GM21825 (cell line): ENCODE results near the gene HOXB1.

ENCODE experiments used
- ATAC-seq: cut with Tn5 transposase; IDR thresholded peaks from one replicate; pipeline ENCODE4 v1.9.1; 2021; ENCODE audit warnings: mild to moderate bottlenecking, moderate library complexity; ENCODE audit not compliant: unreplicated experiment

Gene HOXB1

DNA sequence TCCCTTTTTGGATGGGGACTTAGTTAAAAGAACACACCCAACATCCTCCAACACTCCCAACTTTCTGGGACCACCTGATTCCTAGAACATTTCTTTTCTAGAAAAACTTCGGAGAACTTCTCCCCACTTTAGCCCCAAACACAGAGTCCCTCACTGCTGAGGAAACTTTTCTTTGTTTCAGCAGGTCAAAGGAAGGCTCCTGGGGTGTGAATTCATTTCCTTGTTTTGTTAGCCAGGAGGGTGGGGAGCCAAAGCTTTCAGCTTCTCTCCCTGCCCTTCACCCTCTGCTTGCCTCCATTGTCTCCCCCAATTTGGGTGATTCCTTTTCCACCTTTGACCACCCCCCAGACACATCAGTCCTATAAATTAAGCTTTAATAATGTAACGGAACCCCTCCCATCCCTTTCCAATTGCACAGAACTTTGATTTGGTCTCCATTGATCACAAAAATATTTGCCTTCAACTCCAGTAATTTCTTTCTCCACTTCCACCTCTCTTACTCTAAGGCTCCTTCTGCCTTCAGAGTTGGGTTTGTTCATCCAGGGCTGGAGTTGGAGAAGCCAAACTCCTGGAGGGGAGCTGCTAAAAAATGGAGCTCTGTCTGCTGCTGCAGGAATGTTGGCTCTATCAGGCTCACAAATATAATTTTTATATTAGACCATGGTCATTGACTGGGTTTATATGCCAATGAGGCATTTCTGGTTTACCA lies 37.0 kb upstream of the HOXB1 start:
- ATAC-seq = no peak

- no peak for ATAC-seq
These were observed 36.4 kb upstream of the HOXB1 start for GRCh38 chr17:48567209-48567608.

DNA sequence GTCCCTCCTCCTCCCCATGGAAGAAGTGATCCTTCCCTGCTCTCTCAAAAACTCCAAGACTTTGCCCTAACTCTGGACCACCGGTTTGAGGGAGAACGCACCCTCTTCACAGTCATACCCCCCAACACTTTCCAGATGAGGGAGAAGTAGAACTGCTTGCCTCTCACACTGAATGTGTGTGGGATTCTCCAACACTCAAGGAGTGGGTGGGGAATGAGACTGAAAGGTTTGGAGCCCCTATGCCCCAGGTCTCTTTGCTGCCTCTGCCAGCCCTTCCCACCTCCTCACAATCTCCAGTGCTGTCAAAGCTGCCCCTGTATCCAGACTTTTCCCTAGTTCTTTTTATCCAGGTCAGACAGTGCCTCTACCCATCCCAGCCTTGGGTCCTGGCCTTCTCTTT lies 35.9 kb upstream of the HOXB1 start:
- ATAC-seq = no peak

GRCh38 chr17:48565925-48566710 lies 35.3 kb upstream of the HOXB1 start:
- ATAC-seq = no peak

- ATAC-seq = no peak
These were observed 34.3 kb upstream of the HOXB1 start for GRCh38 chr17:48565022-48565554.

DNA sequence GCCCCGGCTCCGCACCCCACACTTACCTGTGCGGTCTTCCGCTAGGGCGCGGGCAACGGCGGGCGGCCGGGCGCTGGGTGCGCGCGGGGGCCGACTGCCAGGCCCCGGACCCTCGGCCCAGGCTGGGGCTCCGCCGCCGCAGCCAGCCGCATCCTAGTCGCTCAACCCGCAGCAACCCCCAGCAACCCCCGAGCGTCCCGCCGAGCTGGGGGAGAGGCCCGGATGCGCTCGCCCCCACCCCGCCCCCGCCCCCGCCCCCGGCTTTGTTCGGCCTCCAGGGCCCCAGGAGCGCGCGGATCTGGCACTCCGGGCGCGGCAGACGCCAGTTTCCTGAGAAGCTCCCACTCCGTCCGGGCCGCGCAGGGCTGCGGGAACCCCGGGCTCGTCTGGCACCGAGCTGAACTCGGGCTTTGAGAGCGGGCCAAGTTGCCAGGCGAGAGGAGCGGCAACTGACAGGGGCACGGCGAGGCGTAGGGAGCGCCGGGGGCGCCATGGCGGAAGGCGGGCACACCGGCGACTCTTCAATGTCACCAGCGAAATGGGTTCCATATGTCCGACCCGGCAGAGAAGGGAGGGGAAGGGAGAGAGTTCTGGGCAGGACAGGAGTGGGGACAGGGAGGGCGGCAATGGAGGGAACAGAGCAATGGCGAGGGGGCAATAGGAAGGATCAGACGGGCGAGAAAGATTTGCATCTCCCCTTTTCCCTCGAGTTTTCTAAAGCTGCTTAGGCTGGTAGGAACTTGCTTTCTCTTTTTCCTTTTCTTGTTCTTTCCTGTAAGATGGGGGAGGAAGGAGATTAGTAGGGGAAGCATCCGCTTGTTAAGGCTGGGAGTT lies 33.6 kb upstream of the HOXB1 start:
- ATAC-seq = no peak

DNA sequence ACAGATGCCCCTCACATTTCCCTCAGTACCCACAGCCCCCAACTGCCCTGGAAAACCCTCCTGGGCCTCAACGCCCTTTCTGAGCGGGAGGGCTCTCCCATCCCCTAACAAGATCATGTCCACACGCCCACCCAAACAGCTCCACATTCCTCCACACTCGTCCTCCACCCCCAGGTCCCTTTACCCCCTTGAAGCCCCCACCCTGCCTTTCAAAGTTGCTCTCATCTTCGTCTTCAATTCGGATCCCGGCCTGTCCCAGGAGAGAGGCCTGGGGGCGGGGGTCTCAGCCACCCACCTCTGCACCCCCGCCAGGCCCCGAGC lies 33.0 kb upstream of the HOXB1 start:
- no peak for ATAC-seq

DNA sequence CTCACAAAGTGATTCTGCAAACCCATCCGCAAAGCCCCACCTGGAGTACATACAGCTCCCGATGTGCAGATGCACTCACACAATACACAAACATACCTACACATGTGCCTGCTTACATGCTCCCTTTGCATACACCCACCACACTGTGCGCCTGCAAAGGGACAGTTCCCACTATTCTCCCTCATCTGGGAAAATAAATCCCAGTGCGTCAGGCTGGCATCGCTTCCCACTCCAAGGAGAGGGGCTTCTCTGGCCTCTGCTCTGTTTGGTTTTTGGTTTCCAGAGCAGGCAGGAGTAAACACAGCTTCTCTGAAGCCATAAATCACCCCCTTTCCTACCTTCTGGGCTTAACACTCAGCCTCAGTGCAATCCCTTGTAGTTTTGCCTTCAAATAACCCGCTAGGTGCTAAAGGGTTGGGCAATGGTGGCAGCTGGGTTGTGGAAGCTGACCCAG lies 32.6 kb upstream of the HOXB1 start:
- no peak for ATAC-seq

DNA sequence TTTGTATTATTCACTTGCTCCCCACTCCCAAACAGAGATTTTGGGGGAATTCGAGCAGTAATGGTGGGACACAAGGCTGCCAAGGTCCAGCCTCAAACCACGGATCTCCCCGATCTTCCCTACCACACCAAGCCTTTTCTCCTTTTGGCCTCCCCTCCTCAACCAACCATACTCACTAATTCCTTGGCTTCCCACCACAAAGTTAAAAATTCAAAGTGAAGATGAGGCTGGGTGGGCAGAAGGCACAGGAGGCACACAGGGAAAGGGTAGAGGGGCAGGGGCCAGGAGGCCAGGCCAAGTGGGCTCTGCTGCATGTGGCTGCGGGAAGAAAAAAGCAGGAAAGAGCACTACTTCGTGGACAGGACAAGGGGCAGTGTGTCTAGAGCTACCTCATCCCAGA lies 32.1 kb upstream of the HOXB1 start:
- ATAC-seq = no peak

- ATAC-seq = no peak
These were observed 31.3 kb upstream of the HOXB1 start for GRCh38 chr17:48561884-48562810.

- ATAC-seq = no peak
These were observed 29.3 kb upstream of the HOXB1 start for GRCh38 chr17:48559840-48560817.

- ATAC-seq = no peak
These were observed 28.5 kb upstream of the HOXB1 start for GRCh38 chr17:48559122-48559839.

GRCh38 chr17:48558831-48559121 lies 28.0 kb upstream of the HOXB1 start:
- ATAC-seq = no peak

GRCh38 chr17:48558057-48558830 lies 27.4 kb upstream of the HOXB1 start:
- ATAC-seq = no peak

DNA sequence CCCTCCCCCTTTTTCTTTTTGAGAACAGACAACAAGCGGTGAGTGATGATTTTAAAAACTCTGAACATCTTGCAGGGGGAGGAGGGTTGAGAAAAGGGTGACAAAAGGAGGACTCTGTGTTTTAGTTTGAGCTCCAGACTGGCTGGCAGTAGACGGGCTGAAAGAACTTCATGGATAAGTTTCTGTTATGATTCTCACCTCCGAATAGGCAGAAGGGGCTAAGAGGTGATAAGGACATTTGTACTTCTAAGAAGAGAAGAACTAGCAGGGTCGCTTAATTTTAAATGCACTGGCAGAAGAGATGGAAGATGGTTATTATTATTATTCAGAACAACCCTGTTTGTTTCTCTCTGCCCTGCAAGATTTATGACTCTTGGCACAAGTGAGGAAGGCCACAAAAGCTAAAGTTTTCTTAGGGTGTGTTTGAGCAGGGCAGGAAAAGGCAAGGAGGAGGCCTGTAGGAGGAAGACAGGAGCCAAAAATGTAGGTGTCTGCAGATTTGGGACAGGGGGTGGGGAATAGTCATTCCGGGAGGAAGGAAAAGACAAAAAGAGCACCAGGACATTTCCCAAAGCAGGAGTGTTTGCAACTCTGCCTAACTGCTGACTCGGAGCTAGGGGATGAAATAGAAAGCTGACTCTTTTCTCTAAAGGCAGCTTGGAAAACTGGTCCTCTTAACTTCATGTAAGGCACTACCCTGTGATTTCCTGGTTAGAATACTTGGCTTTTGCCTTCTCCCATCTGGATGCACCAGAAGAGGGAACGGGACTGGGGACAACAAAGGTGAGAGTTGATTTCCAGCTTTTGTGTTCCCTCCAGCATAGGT lies 26.0 kb upstream of the HOXB1 start:
- no peak for ATAC-seq

- ATAC-seq = no peak
These were observed 25.4 kb upstream of the HOXB1 start for GRCh38 chr17:48556229-48556575.
